K562 (cell line): ENCODE measurements around the gene NR0B1. TPM values are rescaled to one million over a fixed set of nuclear protein-coding genes. Genes with fewer than 3 reads are reported as not detected.

ENCODE experiments used
- ATAC-seq: fragments of 200-7000 bp; cut with Tn5 transposase; 3 replicates; pipeline ENCODE4 v1.9.1; 2020; ENCODE audit warnings: moderate library complexity
- BruUV-seq: library from RNA; stranded (reverse); fragments of 400-500 nt; replicated peaks from 2 replicates; lab custom pipeline; 2021; lab: Mats Ljungman, UMichigan
- CTCF ChIA-PET: fragments of 300-600 bp; formaldehyde crosslinking; extraction: SDS; loops from one replicate; lab custom pipeline; 2021; ENCODE audit warnings: low intra/inter-chr PET ratio; lab: Yijun Ruan, JAX
- POLR2A ChIA-PET: fragments of 300-600, 350-650 bp; sonication (Branson Sonifier 250); formaldehyde crosslinking; extraction: SDS; loops from one replicate; lab custom pipeline; 2021; ENCODE audit warnings: antibody characterized with exemption, inconsistent platforms; lab: Yijun Ruan, JAX
- DNase-seq, 4 experiments: peaks; one replicate each; pipeline versions ENCODE4 v3.0.0 to v3.0.0-alpha.2; 2011 to 2018; ENCODE audit warnings: low spot score in 3 of 4, mixed read lengths in 3 of 4; ENCODE audit errors: extremely low read depth in 1 of 4
- FAIRE-seq: peaks from 2 replicates; lab custom pipeline; 2011; peaks lifted over from hg19 to GRCh38; lab: Jason Lieb, UNC
- H2AFZ ChIP-seq: 2 replicates; pipeline ENCODE4 v1.6.0; 2011; ENCODE audit warnings: low read depth, low read length, control low read depth, inconsistent platforms
- H3K27ac ChIP-seq: fragments of 200-600 bp; 3 replicates; pipeline ENCODE4 v1.8.0; 2011; ENCODE audit warnings: low read depth, mild to moderate bottlenecking, control low read depth, inconsistent platforms, low read length, moderate library complexity, mixed read lengths; ENCODE audit errors: extremely low read depth
- H3K27me3 ChIP-seq, 2 experiments: fragments of 300-600 bp in 1 of 2; 2 replicates in 1 of 2; 3 replicates in 1 of 2; pipeline versions ENCODE4 v1.6.0 to v1.8.0; 2011; ENCODE audit warnings: inconsistent platforms in 2 of 2, low read length in 2 of 2, mild to moderate bottlenecking in 1 of 2, mixed read lengths in 1 of 2, moderate library complexity in 1 of 2; ENCODE audit not compliant: control insufficient read depth in 2 of 2, insufficient read depth in 2 of 2
- H3K36me3 ChIP-seq: fragments of 300-600 bp; 3 replicates; pipeline ENCODE4 v1.8.0; 2011; ENCODE audit warnings: mild to moderate bottlenecking, low read length, inconsistent platforms; ENCODE audit not compliant: control insufficient read depth, insufficient read depth
- H3K4me1 ChIP-seq, 2 experiments: fragments of 200-600 bp in 1 of 2; replicated peaks in 1 of 2; 2 replicates in 1 of 2; 3 replicates in 1 of 2; pipeline versions ENCODE4 v1.5.1 to v1.8.0; 2011; ENCODE audit warnings: inconsistent platforms in 2 of 2, low read length in 2 of 2, mild to moderate bottlenecking in 1 of 2, mixed read lengths in 1 of 2, moderate library complexity in 1 of 2; ENCODE audit not compliant: control insufficient read depth in 2 of 2, insufficient read depth in 2 of 2
- H3K4me2 ChIP-seq: 2 replicates; pipeline ENCODE4 v1.6.1; 2011; ENCODE audit warnings: low read length, control low read depth, inconsistent platforms, mixed read lengths; ENCODE audit not compliant: insufficient read depth
- H3K4me3 ChIP-seq: fragments of 200-600 bp; sonication (generic), shearing (Covaris generic); 2 replicates; pipeline ENCODE4 v1.5.1; 2016; ENCODE audit warnings: control low read depth, inconsistent platforms
- H3K79me2 ChIP-seq: fragments of 200-600 bp; 3 replicates; pipeline ENCODE4 v1.8.0; 2011; ENCODE audit warnings: low read length, inconsistent platforms; ENCODE audit not compliant: control insufficient read depth, insufficient read depth
- H3K9ac ChIP-seq, 2 experiments: 2 replicates each; pipeline versions ENCODE4 v1.6.0 to v1.6.1; 2011; ENCODE audit warnings: low read depth in 2 of 2, low read length in 2 of 2, control low read depth in 1 of 2, inconsistent platforms in 1 of 2, mild to moderate bottlenecking in 1 of 2, mixed read lengths in 1 of 2; ENCODE audit not compliant: insufficient read depth in 1 of 2
- H3K9me1 ChIP-seq: one replicate; pipeline ENCODE4 v1.6.0; 2011; ENCODE audit warnings: inconsistent platforms, mild to moderate bottlenecking, low read length, moderate library complexity; ENCODE audit not compliant: control insufficient read depth, insufficient read depth
- H3K9me3 ChIP-seq: replicated peaks from 2 replicates; pipeline ENCODE4 v1.5.1; 2011; ENCODE audit warnings: low read depth, low read length, inconsistent platforms; ENCODE audit not compliant: control insufficient read depth, insufficient read depth
- H4K20me1 ChIP-seq: replicated peaks from 2 replicates; pipeline ENCODE4 v1.6.1; 2011; ENCODE audit warnings: low read length, inconsistent platforms, mixed read lengths; ENCODE audit not compliant: control insufficient read depth, insufficient read depth
- DMBX1 ChIP-seq: fragments of 250-450 bp; sonication (Bioruptor Pico); IDR thresholded peaks from 2 replicates; pipeline ENCODE4 v1.8.0; 2022; ENCODE audit warnings: inconsistent platforms, mild to moderate bottlenecking, moderate library complexity, borderline replicate concordance
- EP400 ChIP-seq: fragments of 450-650 bp; IDR thresholded peaks from 2 replicates; pipeline ENCODE4 v1.6.1; 2017; ENCODE audit warnings: antibody characterized with exemption, mild to moderate bottlenecking, moderate library complexity
- HMGN3 ChIP-seq: IDR thresholded peaks from 2 replicates; pipeline ENCODE4 v1.6.1; 2011; ENCODE audit warnings: borderline replicate concordance, low read depth, mild to moderate bottlenecking, mixed read lengths, low read length; ENCODE audit not compliant: insufficient read length; ENCODE audit errors: extremely low read depth
- KDM2B ChIP-seq: fragments of 250-450 bp; sonication (Bioruptor Pico); IDR thresholded peaks from 2 replicates; pipeline ENCODE4 v1.8.0; 2021; ENCODE audit warnings: mild to moderate bottlenecking, moderate library complexity
- NCOR1 ChIP-seq: fragments of 450-650 bp; IDR thresholded peaks from 2 replicates; pipeline ENCODE4 v1.6.1; 2016; ENCODE audit warnings: mild to moderate bottlenecking, moderate library complexity
- SMAD1 ChIP-seq: fragments of 150-350 bp; IDR thresholded peaks from 2 replicates; pipeline ENCODE4 v1.6.1; 2014; ENCODE audit warnings: low read length, low read depth; ENCODE audit not compliant: partially characterized antibody
- SREBF1 ChIP-seq: fragments of 150-350 bp; IDR thresholded peaks from 2 replicates; pipeline ENCODE4 v1.6.1; 2014; ENCODE audit warnings: antibody characterized with exemption, low read depth, low read length, borderline replicate concordance
- SRSF7 ChIP-seq: fragments of 200-400 bp; formaldehyde crosslinking; optimal IDR thresholded peaks from 2 replicates; pipeline ENCODE3; 2017; ENCODE audit warnings: mild to moderate bottlenecking, low read depth, low read length
- XRCC5 ChIP-seq: fragments of 200-400 bp; formaldehyde crosslinking; IDR thresholded peaks from 2 replicates; pipeline ENCODE4 v1.6.1; 2017; ENCODE audit warnings: low read depth, mild to moderate bottlenecking, low read length
- ZNF212 ChIP-seq: fragments of 450-650 bp; formaldehyde crosslinking; IDR thresholded peaks from 2 replicates; pipeline ENCODE4 v1.4.0; 2020; ENCODE audit warnings: mild to moderate bottlenecking
- ZNF23 ChIP-seq: fragments of 250-450 bp; sonication (Bioruptor Pico); IDR thresholded peaks from 2 replicates; pipeline ENCODE4 v1.4.0; 2020; ENCODE audit warnings: mild to moderate bottlenecking
- ZNF239 ChIP-seq: fragments of 250-450 bp; sonication (Bioruptor Pico); IDR thresholded peaks from 2 replicates; pipeline ENCODE4 v1.4.0; 2020; ENCODE audit warnings: mild to moderate bottlenecking
- WGBS: fragments of 100-300 bp; shearing (Covaris generic); methylation state at CpG from one replicate; pipeline ENCODE4 v1.1.6; 2016; ENCODE audit warnings: low coverage, mixed read lengths; ENCODE audit not compliant: insufficient coverage; ENCODE audit errors: missing lambda C conversion rate; 5-methylcytosine and 5-hydroxymethylcytosine counted together
- in situ Hi-C: fragments of 300-500 bp; cut with MboI; formaldehyde crosslinking; loops from 4 replicates; pipeline ENCODE4 v1.15.0; 2018; ENCODE audit warnings: inconsistent platforms, mixed read lengths
- intact Hi-C: fragments of 100-400 bp; cut with micrococcal nuclease; formaldehyde crosslinking; loops from 2 replicates; pipeline ENCODE4 v1.14.2; 2022
- polyA plus RNA-seq, 8 experiments: library from polyadenylated mRNA; depleted of rRNA in 4 of 8; stranded (reverse) in 5 of 8; unstranded in 3 of 8; fragments of >200 nt; fragmentation: Nextera tagmentation in 2 of 8; fragmentation: Illumina TruSeq in 1 of 8; extraction: Ambion mirVana in 2 of 8; extraction: Trizol in 1 of 8; gene quantifications; 2 replicates each; pipeline versions ENCODE4 v1.2.1 to v1.2.3, GENCODE V29; 2011 to 2014; ENCODE audit warnings: inconsistent platforms in 1 of 8, missing spikeins in 1 of 8
- total RNA-seq, 7 experiments: library from RNA; depleted of rRNA in 6 of 7; stranded (reverse); fragments of >200 nt in 6 of 7; fragmentation: Illumina TruSeq in 2 of 7; extraction: Trizol in 2 of 7; gene quantifications; 2 replicates each; pipeline versions ENCODE4 v1.2.1 to v1.2.3, GENCODE V29; 2011 to 2021; ENCODE audit warnings: low replicate concordance in 1 of 7
- TF ChIP-seq, protein P1 (sequence below): fragments of 450-650 bp; IDR thresholded peaks from 2 replicates; pipeline ENCODE4 v1.6.1; 2016; ENCODE audit warnings: missing biosample characterization, missing genetic modification characterization
- TF ChIP-seq, protein P2 (sequence below): fragments of 450-650 bp; formaldehyde crosslinking; IDR thresholded peaks from 2 replicates; pipeline ENCODE4 v1.4.0; 2020; ENCODE audit warnings: mild to moderate bottlenecking
- TF ChIP-seq, protein P3 (sequence below), 2 experiments: fragments of 450-650 bp; IDR thresholded peaks; 2 replicates each; pipeline ENCODE4 v1.6.1; 2018; ENCODE audit warnings: mild to moderate bottlenecking in 2 of 2, low read depth in 1 of 2; ENCODE audit not compliant: partially characterized antibody in 2 of 2

Gene NR0B1
- total and polyA plus RNA-seq, 9 of the 15 experiments (the other 6 are each of a cell fraction or from before 2014, with no cell fraction given): not detected

DNA sequence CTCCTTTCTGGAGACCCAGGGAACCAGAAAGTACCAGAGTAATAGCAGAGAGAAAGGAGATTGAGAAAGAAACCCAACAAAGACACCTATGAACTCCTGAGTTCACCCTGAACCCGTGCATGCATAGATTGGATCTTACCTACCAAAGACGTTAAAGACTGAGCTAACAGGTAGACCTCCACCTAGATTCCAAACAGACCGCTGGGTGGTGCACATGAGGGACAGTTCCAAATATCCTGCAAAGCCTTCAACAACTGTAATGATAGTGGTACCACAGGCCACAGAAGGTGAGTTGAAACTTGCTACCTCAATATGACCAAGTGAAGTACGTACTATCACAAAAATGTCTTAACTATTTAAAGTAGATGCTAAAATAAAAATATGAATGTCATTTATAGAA is 34.0 kb upstream of the NR0B1 start:
- peak in 1 of 4 experiments; percentile 0 for DNase-seq
- Histone ChIP-seq H3K27me3 (no peaks in the 10 kb centered on the region), H3K4me1 (no peaks in the 10 kb centered on the region), H3K27ac (no peak overlapping the region), H3K4me2 (no peak overlapping the region), H2AFZ (no peak overlapping the region), H3K4me3 (no peak overlapping the region), H3K36me3 (no peaks in the 10 kb centered on the region), H3K9ac (no peak overlapping the region), H4K20me1 (no peaks in the 10 kb centered on the region), H3K79me2 (no peaks in the 10 kb centered on the region), H3K9me1 (no peaks in the 10 kb centered on the region)
- in situ Hi-C loops (no loop called here), intact Hi-C loops (no loop called here)
- POLR2A ChIA-PET: no interaction called here
- ATAC-seq: no peak
- no TSS peak for BruUV-seq
- TF ChIP-seq, protein P1, sequence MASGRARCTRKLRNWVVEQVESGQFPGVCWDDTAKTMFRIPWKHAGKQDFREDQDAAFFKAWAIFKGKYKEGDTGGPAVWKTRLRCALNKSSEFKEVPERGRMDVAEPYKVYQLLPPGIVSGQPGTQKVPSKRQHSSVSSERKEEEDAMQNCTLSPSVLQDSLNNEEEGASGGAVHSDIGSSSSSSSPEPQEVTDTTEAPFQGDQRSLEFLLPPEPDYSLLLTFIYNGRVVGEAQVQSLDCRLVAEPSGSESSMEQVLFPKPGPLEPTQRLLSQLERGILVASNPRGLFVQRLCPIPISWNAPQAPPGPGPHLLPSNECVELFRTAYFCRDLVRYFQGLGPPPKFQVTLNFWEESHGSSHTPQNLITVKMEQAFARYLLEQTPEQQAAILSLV (tag): no peak
- TF ChIP-seq, protein P2, sequence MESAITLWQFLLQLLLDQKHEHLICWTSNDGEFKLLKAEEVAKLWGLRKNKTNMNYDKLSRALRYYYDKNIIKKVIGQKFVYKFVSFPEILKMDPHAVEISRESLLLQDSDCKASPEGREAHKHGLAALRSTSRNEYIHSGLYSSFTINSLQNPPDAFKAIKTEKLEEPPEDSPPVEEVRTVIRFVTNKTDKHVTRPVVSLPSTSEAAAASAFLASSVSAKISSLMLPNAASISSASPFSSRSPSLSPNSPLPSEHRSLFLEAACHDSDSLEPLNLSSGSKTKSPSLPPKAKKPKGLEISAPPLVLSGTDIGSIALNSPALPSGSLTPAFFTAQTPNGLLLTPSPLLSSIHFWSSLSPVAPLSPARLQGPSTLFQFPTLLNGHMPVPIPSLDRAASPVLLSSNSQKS (CRISPR knock-in tag): no peak
- TF ChIP-seq ZNF239: no peak
- no peak for TF ChIP-seq HMGN3
- TF ChIP-seq NCOR1: no peak
- no peak for TF ChIP-seq SMAD1
- no peak for TF ChIP-seq EP400
- no peak for TF ChIP-seq SRSF7
- TF ChIP-seq SREBF1: no peak
- TF ChIP-seq, protein P3, sequence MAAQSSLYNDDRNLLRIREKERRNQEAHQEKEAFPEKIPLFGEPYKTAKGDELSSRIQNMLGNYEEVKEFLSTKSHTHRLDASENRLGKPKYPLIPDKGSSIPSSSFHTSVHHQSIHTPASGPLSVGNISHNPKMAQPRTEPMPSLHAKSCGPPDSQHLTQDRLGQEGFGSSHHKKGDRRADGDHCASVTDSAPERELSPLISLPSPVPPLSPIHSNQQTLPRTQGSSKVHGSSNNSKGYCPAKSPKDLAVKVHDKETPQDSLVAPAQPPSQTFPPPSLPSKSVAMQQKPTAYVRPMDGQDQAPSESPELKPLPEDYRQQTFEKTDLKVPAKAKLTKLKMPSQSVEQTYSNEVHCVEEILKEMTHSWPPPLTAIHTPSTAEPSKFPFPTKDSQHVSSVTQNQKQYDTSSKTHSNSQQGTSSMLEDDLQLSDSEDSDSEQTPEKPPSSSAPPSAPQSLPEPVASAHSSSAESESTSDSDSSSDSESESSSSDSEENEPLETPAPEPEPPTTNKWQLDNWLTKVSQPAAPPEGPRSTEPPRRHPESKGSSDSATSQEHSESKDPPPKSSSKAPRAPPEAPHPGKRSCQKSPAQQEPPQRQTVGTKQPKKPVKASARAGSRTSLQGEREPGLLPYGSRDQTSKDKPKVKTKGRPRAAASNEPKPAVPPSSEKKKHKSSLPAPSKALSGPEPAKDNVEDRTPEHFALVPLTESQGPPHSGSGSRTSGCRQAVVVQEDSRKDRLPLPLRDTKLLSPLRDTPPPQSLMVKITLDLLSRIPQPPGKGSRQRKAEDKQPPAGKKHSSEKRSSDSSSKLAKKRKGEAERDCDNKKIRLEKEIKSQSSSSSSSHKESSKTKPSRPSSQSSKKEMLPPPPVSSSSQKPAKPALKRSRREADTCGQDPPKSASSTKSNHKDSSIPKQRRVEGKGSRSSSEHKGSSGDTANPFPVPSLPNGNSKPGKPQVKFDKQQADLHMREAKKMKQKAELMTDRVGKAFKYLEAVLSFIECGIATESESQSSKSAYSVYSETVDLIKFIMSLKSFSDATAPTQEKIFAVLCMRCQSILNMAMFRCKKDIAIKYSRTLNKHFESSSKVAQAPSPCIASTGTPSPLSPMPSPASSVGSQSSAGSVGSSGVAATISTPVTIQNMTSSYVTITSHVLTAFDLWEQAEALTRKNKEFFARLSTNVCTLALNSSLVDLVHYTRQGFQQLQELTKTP (IDR thresholded peaks at IDR 0.05; ENCODE audit: low read depth in 1 of 2, partially characterized antibody in 2 of 2): no peak
- TF ChIP-seq ZNF212 (CRISPR knock-in tag): no peak
- no peak for TF ChIP-seq DMBX1 (CRISPR knock-in tag)
- no peak for TF ChIP-seq KDM2B (CRISPR knock-in tag)
- no peak for TF ChIP-seq ZNF23
- no peak for TF ChIP-seq XRCC5
- TF ChIP-seq, all 486 proteins: peak for 0
- FAIRE-seq: no peak
- no peaks in the 10 kb centered on the region for H3K9me3 ChIP-seq
- CTCF ChIA-PET: no interaction called here
- WGBS: 0% methylated on average over 4 of the region's 4 CpGs
